ENCODE data around the gene ADSS2. TPM values are rescaled to one million over a fixed set of nuclear protein-coding genes. Genes with fewer than 3 reads are reported as not detected.
"Not testable (repeated sequence)": the region's sequence is repeated elsewhere in the genome, so short reads cannot be mapped to it uniquely, and the experiment has no call there.

ADSS2 gene
- total RNA-seq (58.8 TPM), polyA plus RNA-seq (33.7 TPM)

GRCh38 chr1:244451539-244451950, at the start of gene ADSS2:
Gene ADSS2 (minus strand): TSS chr1:244451909. CDS start chr1:244451817, 92 bp downstream.
- no peak for DNase-seq (ENCODE audit: extremely low spot score)
- Histone ChIP-seq H3K27ac (ENCODE audit: low read depth) (peak within 1 kb of the TSS; percentile 95), H3K36me3 (ENCODE audit: insufficient read depth) (no peaks in the 10 kb centered on the region), H3K4me1 (ENCODE audit: insufficient read depth) (no peaks in the 10 kb centered on the region), H3K4me3 (ENCODE audit: low read depth, low read length) (peak within 1 kb of the TSS; percentile 73)
- WGBS = under 1% methylated on average over 45 of the region's 45 CpGs

GRCh38 chr1:244500515-244500914, 48.8 kb upstream of the ADSS2 start:
- 86% methylated on average over 4 of the region's 4 CpGs for WGBS
- H3K27ac ChIP-seq (ENCODE audit: low read depth); H3K36me3 ChIP-seq (ENCODE audit: insufficient read depth); DNase-seq (ENCODE audit: extremely low spot score); H3K4me1 ChIP-seq (ENCODE audit: insufficient read depth); H3K4me3 ChIP-seq (ENCODE audit: low read depth, low read length): not testable (repeated sequence)

DNA sequence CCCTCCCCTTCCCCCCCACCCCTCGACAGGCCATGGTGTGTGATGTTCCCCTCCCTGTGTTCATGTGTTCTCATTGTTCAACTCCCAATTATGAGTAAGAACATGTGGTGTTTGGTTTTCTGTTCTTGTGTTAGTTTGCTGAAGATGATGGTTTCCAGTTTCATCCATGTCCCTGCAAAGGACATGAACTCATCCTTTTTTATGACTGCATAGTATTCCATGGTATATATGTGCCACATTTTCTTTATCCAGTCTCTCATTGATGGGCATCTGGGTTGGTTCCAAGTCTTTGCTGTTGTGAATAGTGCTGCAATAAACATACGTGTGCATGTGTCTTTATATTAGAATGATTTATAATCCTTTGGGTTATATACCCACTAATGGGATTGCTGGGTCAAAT, 47.8 kb upstream of the ADSS2 start:
- not testable (repeated sequence) for DNase-seq (ENCODE audit: extremely low spot score); H3K36me3 ChIP-seq (ENCODE audit: insufficient read depth); H3K4me1 ChIP-seq (ENCODE audit: insufficient read depth); H3K27ac ChIP-seq (ENCODE audit: low read depth); H3K4me3 ChIP-seq (ENCODE audit: low read depth, low read length)
- 85% methylated on average over 2 of the region's 2 CpGs for WGBS

DNA sequence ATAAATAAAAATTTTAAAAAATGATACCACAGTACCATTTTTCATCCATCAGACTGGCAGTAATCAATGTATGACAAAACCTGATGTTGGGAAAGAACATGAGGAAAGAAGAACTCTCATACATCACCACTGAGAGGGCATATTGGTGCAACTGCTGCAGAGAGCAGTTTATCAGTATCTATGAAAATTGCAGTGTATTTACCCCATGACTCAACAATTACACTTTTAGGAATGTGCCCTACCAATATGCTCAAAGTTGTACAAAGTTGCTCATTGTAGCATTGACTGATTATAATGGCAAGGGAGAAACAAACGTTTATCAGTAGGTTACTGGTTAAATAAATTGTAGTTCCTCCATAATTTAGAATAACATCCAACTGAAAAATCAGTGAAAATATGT, 46.1 kb upstream of the ADSS2 start:
- H3K36me3 ChIP-seq (ENCODE audit: insufficient read depth) = no peaks in the 10 kb centered on the region
- 70% methylated on average over 1 of the region's 1 CpG for WGBS
- no peak overlapping the region for H3K4me3 ChIP-seq (ENCODE audit: low read depth, low read length)
- no peaks in the 10 kb centered on the region for H3K4me1 ChIP-seq (ENCODE audit: insufficient read depth)
- no peak for DNase-seq (ENCODE audit: extremely low spot score)
- H3K27ac ChIP-seq (ENCODE audit: low read depth) = no peak overlapping the region

GRCh38 chr1:244496186-244496585, 44.5 kb upstream of the ADSS2 start:
- Histone ChIP-seq H3K4me3 (ENCODE audit: low read depth, low read length) (no peak overlapping the region), H3K4me1 (ENCODE audit: insufficient read depth) (no peaks in the 10 kb centered on the region), H3K36me3 (ENCODE audit: insufficient read depth) (no peaks in the 10 kb centered on the region), H3K27ac (ENCODE audit: low read depth) (no peak overlapping the region)
- DNase-seq (ENCODE audit: extremely low spot score) = no peak
- WGBS = 80% methylated on average over 1 of the region's 1 CpG

DNA sequence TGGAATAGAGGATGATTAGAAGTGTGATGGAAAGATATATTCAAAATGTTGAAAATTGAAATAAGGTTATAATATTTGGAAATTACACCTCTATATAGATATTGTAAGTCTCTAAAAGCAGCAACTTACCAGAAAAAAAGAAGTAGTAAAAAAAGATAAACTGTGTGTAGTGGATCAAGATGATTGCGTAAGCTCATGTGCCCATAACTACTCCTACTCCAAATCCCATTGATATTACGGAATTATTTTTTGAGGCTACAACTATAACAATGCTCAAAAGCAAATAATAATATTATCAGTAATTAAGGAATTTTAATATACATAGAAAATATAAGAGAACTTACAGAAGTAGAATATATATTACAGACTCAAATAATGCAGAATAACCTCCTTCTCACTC, 42.9 kb upstream of the ADSS2 start:
- 90% methylated on average over 2 of the region's 2 CpGs for WGBS
- no peak for DNase-seq (ENCODE audit: extremely low spot score)
- H3K4me3 ChIP-seq (ENCODE audit: low read depth, low read length) = no peak overlapping the region
- H3K36me3 ChIP-seq (ENCODE audit: insufficient read depth) = no peaks in the 10 kb centered on the region
- H3K27ac ChIP-seq (ENCODE audit: low read depth) = no peak overlapping the region
- H3K4me1 ChIP-seq (ENCODE audit: insufficient read depth) = no peaks in the 10 kb centered on the region

- H3K36me3 ChIP-seq (ENCODE audit: insufficient read depth); H3K27ac ChIP-seq (ENCODE audit: low read depth); DNase-seq (ENCODE audit: extremely low spot score); H3K4me3 ChIP-seq (ENCODE audit: low read depth, low read length); H3K4me1 ChIP-seq (ENCODE audit: insufficient read depth): not testable (repeated sequence)
- WGBS = 65% methylated on average over 3 of the region's 3 CpGs
Measured at GRCh38 chr1:244484971-244485370, 33.3 kb upstream of the ADSS2 start.

GRCh38 chr1:244473059-244473605, 21.4 kb upstream of the ADSS2 start:
- Histone ChIP-seq H3K4me1 (ENCODE audit: insufficient read depth) (no peaks in the 10 kb centered on the region), H3K36me3 (ENCODE audit: insufficient read depth) (no peaks in the 10 kb centered on the region), H3K4me3 (ENCODE audit: low read depth, low read length) (no peak overlapping the region), H3K27ac (ENCODE audit: low read depth) (no peak overlapping the region)
- no peak for DNase-seq (ENCODE audit: extremely low spot score)
- 91% methylated on average over 6 of the region's 6 CpGs for WGBS

DNA sequence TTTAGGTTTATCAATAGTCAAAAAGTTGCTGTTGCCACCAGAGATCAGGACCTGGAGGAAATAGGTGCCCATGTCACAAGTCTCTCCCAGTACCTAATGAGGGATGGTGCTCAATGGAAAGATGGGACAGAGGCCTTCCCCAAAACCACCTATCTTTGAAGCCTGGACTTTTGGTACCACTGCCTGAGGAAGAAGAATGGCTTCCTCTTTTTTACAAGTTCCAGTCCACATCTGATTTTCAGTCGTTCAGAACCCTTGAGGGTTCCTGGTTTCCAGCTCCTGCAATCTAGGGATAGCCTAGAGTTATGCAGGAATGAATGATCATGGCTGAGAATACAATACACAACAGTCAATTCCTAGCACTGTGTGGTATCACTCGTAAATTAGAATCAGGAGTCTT, 15.0 kb upstream of the ADSS2 start:
- H3K36me3 ChIP-seq (ENCODE audit: insufficient read depth) = no peaks in the 10 kb centered on the region
- no peak overlapping the region for H3K27ac ChIP-seq (ENCODE audit: low read depth)
- no peak for DNase-seq (ENCODE audit: extremely low spot score)
- H3K4me3 ChIP-seq (ENCODE audit: low read depth, low read length) = no peak overlapping the region
- H3K4me1 ChIP-seq (ENCODE audit: insufficient read depth) = no peaks in the 10 kb centered on the region
- 80% methylated on average over 2 of the region's 2 CpGs for WGBS

GRCh38 chr1:244461245-244462071, 9.7 kb upstream of the ADSS2 start, which contains the start of gene CATSPERE:
Gene CATSPERE (plus strand): TSS chr1:244461273. CDS start chr1:244461430, 157 bp downstream.
- DNase-seq (ENCODE audit: extremely low spot score) = no peak
- H3K4me3 ChIP-seq (ENCODE audit: low read depth, low read length) = peak within 1 kb of the TSS; percentile 59
- H3K36me3 ChIP-seq (ENCODE audit: insufficient read depth) = no peaks in the 10 kb centered on the region
- H3K27ac ChIP-seq (ENCODE audit: low read depth) = peak within 1 kb of the TSS; percentile 95
- no peaks in the 10 kb centered on the region for H3K4me1 ChIP-seq (ENCODE audit: insufficient read depth)
- 14% methylated on average over 61 of the region's 61 CpGs for WGBS

DNA sequence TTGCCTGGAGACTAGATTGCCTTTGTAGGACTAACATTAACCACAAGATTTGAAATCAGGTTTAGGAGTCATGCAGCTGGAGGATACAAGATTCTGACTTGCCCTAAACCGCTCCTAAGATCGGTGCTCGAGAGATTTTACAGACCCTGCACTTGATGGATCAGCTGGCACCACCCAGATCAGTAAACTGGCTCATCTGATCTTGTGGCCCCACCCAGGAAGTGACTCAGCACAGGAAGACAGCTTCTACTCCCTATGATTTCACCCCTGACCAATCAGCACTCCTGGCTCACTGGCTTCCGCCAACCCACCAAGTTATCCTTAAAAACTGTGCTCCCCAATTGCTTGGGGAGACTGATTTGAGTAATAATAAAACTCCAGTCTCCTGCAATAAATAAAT, 8.5 kb upstream of the ADSS2 start:
- Histone ChIP-seq H3K27ac (ENCODE audit: low read depth) (no peak overlapping the region), H3K4me3 (ENCODE audit: low read depth, low read length) (no peak overlapping the region), H3K4me1 (ENCODE audit: insufficient read depth) (no peaks in the 10 kb centered on the region), H3K36me3 (ENCODE audit: insufficient read depth) (no peaks in the 10 kb centered on the region)
- 89% methylated on average over 4 of the region's 4 CpGs for WGBS
- no peak for DNase-seq (ENCODE audit: extremely low spot score)

DNA sequence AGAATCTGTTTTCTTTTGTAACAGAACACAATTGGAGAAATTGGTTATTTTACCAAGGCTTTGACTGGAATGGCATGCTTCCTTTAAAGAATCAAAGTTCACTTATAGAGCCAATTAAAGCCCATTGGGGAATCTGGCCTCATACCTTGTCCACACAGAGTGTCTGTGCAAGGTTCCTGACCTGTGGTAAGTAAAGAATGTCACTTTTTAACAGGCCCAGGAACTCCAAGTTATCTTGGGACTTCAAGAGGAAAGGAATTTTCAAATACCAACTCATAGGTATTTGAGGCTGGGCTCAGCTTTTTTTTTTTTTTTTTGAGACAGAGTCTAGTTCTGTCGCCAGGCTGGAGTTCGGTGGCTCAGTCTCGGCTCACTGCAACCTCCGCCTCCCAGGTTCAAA, 7.1 kb upstream of the ADSS2 start:
- H3K36me3 ChIP-seq (ENCODE audit: insufficient read depth) = no peaks in the 10 kb centered on the region
- 98% methylated on average over 4 of the region's 4 CpGs for WGBS
- H3K4me3 ChIP-seq (ENCODE audit: low read depth, low read length) = no peak overlapping the region
- DNase-seq (ENCODE audit: extremely low spot score) = no peak
- H3K4me1 ChIP-seq (ENCODE audit: insufficient read depth) = no peaks in the 10 kb centered on the region
- no peak overlapping the region for H3K27ac ChIP-seq (ENCODE audit: low read depth)

GRCh38 chr1:244456586-244456985, 4.9 kb upstream of the ADSS2 start:
- Histone ChIP-seq H3K4me3 (ENCODE audit: low read depth, low read length) (no peak overlapping the region), H3K27ac (ENCODE audit: low read depth) (no peak overlapping the region), H3K4me1 (ENCODE audit: insufficient read depth) (no peaks in the 10 kb centered on the region), H3K36me3 (ENCODE audit: insufficient read depth) (no peaks in the 10 kb centered on the region)
- 84% methylated on average over 1 of the region's 1 CpG for WGBS
- no peak for DNase-seq (ENCODE audit: extremely low spot score)

DNA sequence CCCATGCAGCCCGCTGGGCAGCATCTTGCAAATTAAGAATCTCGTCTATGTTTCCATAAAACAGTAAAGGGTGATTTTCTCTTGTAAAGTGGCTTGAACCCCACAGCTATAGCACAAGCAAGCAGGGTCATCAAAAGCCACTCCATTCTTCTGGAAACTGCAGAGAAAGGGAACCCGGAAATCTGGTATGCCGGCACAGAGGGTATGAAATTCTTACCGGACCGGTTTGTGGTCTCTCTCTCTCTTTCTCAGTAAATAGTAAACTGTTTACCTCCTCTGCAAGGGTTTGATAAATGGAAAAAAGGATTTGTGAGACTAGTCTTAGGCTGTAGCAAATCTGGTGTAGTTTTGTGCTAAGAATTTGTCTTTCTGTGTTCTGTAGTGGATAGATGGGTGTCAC, 2.7 kb upstream of the ADSS2 start:
- no peak for DNase-seq (ENCODE audit: extremely low spot score)
- no peaks in the 10 kb centered on the region for H3K4me1 ChIP-seq (ENCODE audit: insufficient read depth)
- H3K27ac ChIP-seq (ENCODE audit: low read depth) = peak overlapping the region; percentile 10
- H3K36me3 ChIP-seq (ENCODE audit: insufficient read depth) = no peaks in the 10 kb centered on the region
- no peak overlapping the region for H3K4me3 ChIP-seq (ENCODE audit: low read depth, low read length)
- WGBS = 66% methylated on average over 6 of the region's 6 CpGs

Measured in urinary bladder (tissue), 4 donors.